MM.1S (cell line): Measurements from ENCODE around the gene ZNF181.

Source experiments
- DNase-seq: peaks from one replicate; pipeline ENCODE4 v3.0.0-alpha.2; 2015
- H2AFZ ChIP-seq: fragments of 300-600 bp; sonication (generic); 2 replicates; pipeline ENCODE4 v1.6.0; 2016; ENCODE audit warnings: antibody characterized with exemption, low read length
- H3F3A ChIP-seq: fragments of 300-600 bp; sonication (generic); 2 replicates; pipeline ENCODE4 v1.6.1; 2016; ENCODE audit warnings: mild to moderate bottlenecking, antibody characterized with exemption, low read length, moderate library complexity, mixed read lengths; ENCODE audit not compliant: insufficient read depth
- H3K27ac ChIP-seq: fragments of 300-600 bp; sonication (generic); 2 replicates; pipeline ENCODE4 v1.5.1; 2016; ENCODE audit warnings: mild to moderate bottlenecking, low read length
- H3K27me3 ChIP-seq: fragments of 300-600 bp; sonication (generic); replicated peaks from 2 replicates; pipeline ENCODE4 v1.6.0; 2016; ENCODE audit warnings: low read length; ENCODE audit not compliant: insufficient read depth
- H3K36me3 ChIP-seq: fragments of 300-600 bp; sonication (generic); replicated peaks from 2 replicates; pipeline ENCODE4 v1.6.1; 2016; ENCODE audit warnings: mild to moderate bottlenecking, low read length, mixed read lengths; ENCODE audit not compliant: insufficient read depth
- H3K4me1 ChIP-seq: fragments of 300-600 bp; sonication (generic); 2 replicates; pipeline ENCODE4 v1.6.1; 2016; ENCODE audit warnings: low read length, mixed read lengths
- H3K4me2 ChIP-seq: fragments of 300-600 bp; sonication (generic); 2 replicates; pipeline ENCODE4 v1.6.0; 2016; ENCODE audit warnings: low read depth, low read length
- H3K4me3 ChIP-seq: fragments of 300-600 bp; sonication (generic); 2 replicates; pipeline ENCODE4 v1.5.1; 2016; ENCODE audit warnings: low read length, mixed read lengths
- H3K79me2 ChIP-seq: fragments of 300-600 bp; sonication (generic); 2 replicates; pipeline ENCODE4 v1.6.1; 2016; ENCODE audit warnings: mixed run types, low read length, mixed read lengths
- H3K9ac ChIP-seq: fragments of 300-600 bp; sonication (generic); 2 replicates; pipeline ENCODE4 v1.6.1; 2016; ENCODE audit warnings: low read length, mixed read lengths
- H3K9me2 ChIP-seq: fragments of 300-600 bp; sonication (generic); replicated peaks from 2 replicates; pipeline ENCODE4 v1.6.1; 2016; ENCODE audit warnings: mild to moderate bottlenecking, low read length, mixed read lengths; ENCODE audit not compliant: insufficient read depth
- H3K9me3 ChIP-seq: fragments of 300-600 bp; sonication (generic); replicated peaks from 2 replicates; pipeline ENCODE4 v1.6.1; 2016; ENCODE audit warnings: mild to moderate bottlenecking, low read length, mixed read lengths; ENCODE audit not compliant: insufficient read depth
- H4K20me1 ChIP-seq: fragments of 300-600 bp; sonication (generic); 2 replicates; pipeline ENCODE4 v1.6.1; 2016; ENCODE audit warnings: mild to moderate bottlenecking, low read length, moderate library complexity, mixed read lengths; ENCODE audit not compliant: insufficient read depth
- CTCF ChIP-seq: fragments of 300-600 bp; sonication (generic); IDR thresholded peaks from 2 replicates; pipeline ENCODE4 v1.5.1; 2016; ENCODE audit warnings: antibody characterized with exemption, low read length, mixed read lengths
- EZH2 ChIP-seq: fragments of 300-600 bp; sonication (generic); optimal IDR thresholded peaks from 2 replicates; pipeline ENCODE3; 2017; ENCODE audit warnings: low read depth, mild to moderate bottlenecking, antibody characterized with exemption, low read length, mixed read lengths
- EZH2phosphoT487 ChIP-seq: fragments of 300-600 bp; sonication (generic); IDR thresholded peaks from 2 replicates; pipeline ENCODE4 v1.6.1; 2018; ENCODE audit warnings: antibody characterized with exemption, low read length

The ZNF181 gene

GRCh38 chr19:34707661-34708060, 26.4 kb upstream of the ZNF181 start:
- H3K4me2 ChIP-seq = no peak overlapping the region
- no peaks in the 10 kb centered on the region for H3K27me3 ChIP-seq
- H3K4me1 ChIP-seq = no peaks in the 10 kb centered on the region
- no peaks in the 10 kb centered on the region for H3K9me2 ChIP-seq
- no peak for TF ChIP-seq EZH2
- TF ChIP-seq CTCF = no peak
- TF ChIP-seq EZH2phosphoT487 = no peak
- H3F3A ChIP-seq = no peaks in the 10 kb centered on the region
- H3K4me3 ChIP-seq = no peak overlapping the region
- H3K9ac ChIP-seq = no peak overlapping the region
- no peak for DNase-seq
- no peaks in the 10 kb centered on the region for H3K9me3 ChIP-seq
- H3K27ac ChIP-seq = no peak overlapping the region
- no peak overlapping the region for H2AFZ ChIP-seq
- no peaks in the 10 kb centered on the region for H3K79me2 ChIP-seq
- no peaks in the 10 kb centered on the region for H3K36me3 ChIP-seq
- no peaks in the 10 kb centered on the region for H4K20me1 ChIP-seq

GRCh38 chr19:34711890-34712289, 22.2 kb upstream of the ZNF181 start:
- Histone ChIP-seq H3K79me2 (no peaks in the 10 kb centered on the region), H3K4me1 (no peaks in the 10 kb centered on the region), H4K20me1 (no peaks in the 10 kb centered on the region), H3K9me2 (no peaks in the 10 kb centered on the region), H2AFZ (no peak overlapping the region), H3F3A (no peaks in the 10 kb centered on the region), H3K9ac (no peak overlapping the region), H3K4me3 (no peak overlapping the region), H3K36me3 (no peaks in the 10 kb centered on the region), H3K27ac (no peak overlapping the region), H3K27me3 (no peaks in the 10 kb centered on the region), H3K4me2 (no peak overlapping the region), H3K9me3 (no peaks in the 10 kb centered on the region)
- DNase-seq = no peak
- TF ChIP-seq CTCF (no peak), EZH2phosphoT487 (no peak), EZH2 (no peak)

GRCh38 chr19:34712395-34713261, 21.4 kb upstream of the ZNF181 start:
- no peaks in the 10 kb centered on the region for H3K79me2 ChIP-seq
- no peak overlapping the region for H3K4me3 ChIP-seq
- no peaks in the 10 kb centered on the region for H3K9me2 ChIP-seq
- DNase-seq = peak; percentile 81
- H4K20me1 ChIP-seq = no peaks in the 10 kb centered on the region
- H3K9ac ChIP-seq = no peak overlapping the region
- H3K9me3 ChIP-seq = no peaks in the 10 kb centered on the region
- no peak overlapping the region; the same call in 1 of the 2 replicates for H3K4me2 ChIP-seq
- no peaks in the 10 kb centered on the region for H3K27me3 ChIP-seq
- peak overlapping the region; percentile 13; the same call in 1 of the 2 replicates for H2AFZ ChIP-seq
- H3K4me1 ChIP-seq = no peaks in the 10 kb centered on the region
- H3F3A ChIP-seq = no peaks in the 10 kb centered on the region
- TF ChIP-seq EZH2phosphoT487 (no peak), EZH2 (no peak), CTCF (peak; percentile 76)
- no peaks in the 10 kb centered on the region for H3K36me3 ChIP-seq
- no peak overlapping the region for H3K27ac ChIP-seq
